Measurements from ENCODE around the gene HOMER2.

DNA sequence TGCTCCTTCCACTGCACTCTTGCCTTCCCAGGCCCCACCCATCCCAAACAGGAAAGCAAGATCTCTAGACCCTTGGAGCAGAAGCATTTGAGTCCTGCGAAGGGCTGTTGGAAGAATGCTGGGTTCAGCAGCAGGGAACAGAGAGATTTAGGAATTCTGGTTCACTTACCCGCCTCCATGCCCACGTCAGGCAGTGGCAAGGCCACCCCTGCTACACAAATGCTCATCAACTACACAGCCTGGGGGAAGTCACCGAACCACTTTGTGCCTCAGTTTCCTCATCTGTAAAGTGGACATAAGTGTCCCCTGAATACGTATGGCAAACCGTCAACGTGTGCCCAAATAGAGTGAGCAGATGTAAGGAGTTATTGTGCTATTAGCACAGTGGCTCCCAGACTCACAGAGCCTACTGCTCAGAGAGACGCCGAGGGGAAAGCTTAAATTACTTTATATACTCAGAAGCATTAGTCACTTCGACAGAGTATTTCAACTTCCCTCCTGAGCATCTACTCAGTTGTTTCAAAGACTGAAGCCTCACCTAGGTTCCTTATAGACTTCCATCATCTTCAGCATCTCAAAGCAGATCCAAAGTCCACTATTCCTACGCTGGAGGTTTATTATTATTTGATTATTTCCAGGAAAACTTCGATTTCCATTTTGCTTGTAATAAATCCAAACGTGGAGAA lies 905 bp downstream of the HOMER2 start:
- TF ChIP-seq, protein P1, sequence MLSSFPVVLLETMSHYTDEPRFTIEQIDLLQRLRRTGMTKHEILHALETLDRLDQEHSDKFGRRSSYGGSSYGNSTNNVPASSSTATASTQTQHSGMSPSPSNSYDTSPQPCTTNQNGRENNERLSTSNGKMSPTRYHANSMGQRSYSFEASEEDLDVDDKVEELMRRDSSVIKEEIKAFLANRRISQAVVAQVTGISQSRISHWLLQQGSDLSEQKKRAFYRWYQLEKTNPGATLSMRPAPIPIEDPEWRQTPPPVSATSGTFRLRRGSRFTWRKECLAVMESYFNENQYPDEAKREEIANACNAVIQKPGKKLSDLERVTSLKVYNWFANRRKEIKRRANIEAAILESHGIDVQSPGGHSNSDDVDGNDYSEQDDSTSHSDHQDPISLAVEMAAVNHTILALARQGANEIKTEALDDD (IDR thresholded peaks at IDR 0.05), result no peak
- TF ChIP-seq RBM22 (IDR thresholded peaks at IDR 0.05; ENCODE audit: low read depth, low read length, poor library complexity, severe bottlenecking), result no peak
- TF ChIP-seq ZNF76 (CRISPR knock-in tag; IDR thresholded peaks at IDR 0.05; ENCODE audit: borderline replicate concordance), result no peak
- TF ChIP-seq, protein P2, sequence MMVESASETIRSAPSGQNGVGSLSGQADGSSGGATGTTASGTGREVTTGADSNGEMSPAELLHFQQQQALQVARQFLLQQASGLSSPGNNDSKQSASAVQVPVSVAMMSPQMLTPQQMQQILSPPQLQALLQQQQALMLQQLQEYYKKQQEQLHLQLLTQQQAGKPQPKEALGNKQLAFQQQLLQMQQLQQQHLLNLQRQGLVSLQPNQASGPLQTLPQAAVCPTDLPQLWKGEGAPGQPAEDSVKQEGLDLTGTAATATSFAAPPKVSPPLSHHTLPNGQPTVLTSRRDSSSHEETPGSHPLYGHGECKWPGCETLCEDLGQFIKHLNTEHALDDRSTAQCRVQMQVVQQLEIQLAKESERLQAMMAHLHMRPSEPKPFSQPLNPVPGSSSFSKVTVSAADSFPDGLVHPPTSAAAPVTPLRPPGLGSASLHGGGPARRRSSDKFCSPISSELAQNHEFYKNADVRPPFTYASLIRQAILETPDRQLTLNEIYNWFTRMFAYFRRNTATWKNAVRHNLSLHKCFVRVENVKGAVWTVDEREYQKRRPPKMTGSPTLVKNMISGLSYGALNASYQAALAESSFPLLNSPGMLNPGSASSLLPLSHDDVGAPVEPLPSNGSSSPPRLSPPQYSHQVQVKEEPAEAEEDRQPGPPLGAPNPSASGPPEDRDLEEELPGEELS (CRISPR knock-in tag; IDR thresholded peaks at IDR 0.05; ENCODE audit: borderline replicate concordance), result no peak
- TF ChIP-seq, protein P3, sequence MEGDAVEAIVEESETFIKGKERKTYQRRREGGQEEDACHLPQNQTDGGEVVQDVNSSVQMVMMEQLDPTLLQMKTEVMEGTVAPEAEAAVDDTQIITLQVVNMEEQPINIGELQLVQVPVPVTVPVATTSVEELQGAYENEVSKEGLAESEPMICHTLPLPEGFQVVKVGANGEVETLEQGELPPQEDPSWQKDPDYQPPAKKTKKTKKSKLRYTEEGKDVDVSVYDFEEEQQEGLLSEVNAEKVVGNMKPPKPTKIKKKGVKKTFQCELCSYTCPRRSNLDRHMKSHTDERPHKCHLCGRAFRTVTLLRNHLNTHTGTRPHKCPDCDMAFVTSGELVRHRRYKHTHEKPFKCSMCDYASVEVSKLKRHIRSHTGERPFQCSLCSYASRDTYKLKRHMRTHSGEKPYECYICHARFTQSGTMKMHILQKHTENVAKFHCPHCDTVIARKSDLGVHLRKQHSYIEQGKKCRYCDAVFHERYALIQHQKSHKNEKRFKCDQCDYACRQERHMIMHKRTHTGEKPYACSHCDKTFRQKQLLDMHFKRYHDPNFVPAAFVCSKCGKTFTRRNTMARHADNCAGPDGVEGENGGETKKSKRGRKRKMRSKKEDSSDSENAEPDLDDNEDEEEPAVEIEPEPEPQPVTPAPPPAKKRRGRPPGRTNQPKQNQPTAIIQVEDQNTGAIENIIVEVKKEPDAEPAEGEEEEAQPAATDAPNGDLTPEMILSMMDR (IDR thresholded peaks at IDR 0.05 in 2 of 3, conservative IDR thresholded peaks at IDR 0.05 in 1 of 3; ENCODE audit: insufficient read depth in 2 of 3, low read depth in 1 of 3, low read length in 3 of 3), result no peak
- TF ChIP-seq POLR2AphosphoS5 (IDR thresholded peaks at IDR 0.05; ENCODE audit: control insufficient read depth, insufficient read depth, low read depth, low read length), result no peak
- no peak for TF ChIP-seq SIN3A (IDR thresholded peaks at IDR 0.05; ENCODE audit: borderline replicate concordance in 2 of 2, control insufficient read depth in 1 of 2, low read depth in 2 of 2, low read length in 2 of 2)
- TF ChIP-seq TAF7 (tag; IDR thresholded peaks at IDR 0.05), result no peak
- TF ChIP-seq TAF15 (IDR thresholded peaks at IDR 0.05; ENCODE audit: low read depth, low read length), result no peak
- TF ChIP-seq, protein P4, sequence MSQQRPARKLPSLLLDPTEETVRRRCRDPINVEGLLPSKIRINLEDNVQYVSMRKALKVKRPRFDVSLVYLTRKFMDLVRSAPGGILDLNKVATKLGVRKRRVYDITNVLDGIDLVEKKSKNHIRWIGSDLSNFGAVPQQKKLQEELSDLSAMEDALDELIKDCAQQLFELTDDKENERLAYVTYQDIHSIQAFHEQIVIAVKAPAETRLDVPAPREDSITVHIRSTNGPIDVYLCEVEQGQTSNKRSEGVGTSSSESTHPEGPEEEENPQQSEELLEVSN (IDR thresholded peaks at IDR 0.05; ENCODE audit: borderline replicate concordance in 1 of 2, extremely low read depth in 1 of 2, insufficient read depth in 1 of 2, insufficient read length in 1 of 2, low read depth in 1 of 2, low read length in 1 of 2, poor library complexity in 1 of 2, severe bottlenecking in 1 of 2), result no peak
- no peak for TF ChIP-seq XRCC3 (IDR thresholded peaks at IDR 0.05)
- TF ChIP-seq, protein P5, sequence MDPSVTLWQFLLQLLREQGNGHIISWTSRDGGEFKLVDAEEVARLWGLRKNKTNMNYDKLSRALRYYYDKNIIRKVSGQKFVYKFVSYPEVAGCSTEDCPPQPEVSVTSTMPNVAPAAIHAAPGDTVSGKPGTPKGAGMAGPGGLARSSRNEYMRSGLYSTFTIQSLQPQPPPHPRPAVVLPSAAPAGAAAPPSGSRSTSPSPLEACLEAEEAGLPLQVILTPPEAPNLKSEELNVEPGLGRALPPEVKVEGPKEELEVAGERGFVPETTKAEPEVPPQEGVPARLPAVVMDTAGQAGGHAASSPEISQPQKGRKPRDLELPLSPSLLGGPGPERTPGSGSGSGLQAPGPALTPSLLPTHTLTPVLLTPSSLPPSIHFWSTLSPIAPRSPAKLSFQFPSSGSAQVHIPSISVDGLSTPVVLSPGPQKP (CRISPR knock-in tag; IDR thresholded peaks at IDR 0.05), result no peak
- no peak for TF ChIP-seq SIX5 (IDR thresholded peaks at IDR 0.05; ENCODE audit: borderline replicate concordance in 1 of 2, insufficient read depth in 1 of 2, low read depth in 1 of 2, low read length in 2 of 2)
- no peak for TF ChIP-seq CCAR2 (IDR thresholded peaks at IDR 0.05; ENCODE audit: low read depth, low read length)

All from K562 (cell line).